A673 (cell line): ENCODE results near the gene IDUA. TPM values are rescaled to one million over a fixed set of nuclear protein-coding genes. Genes with fewer than 3 reads are reported as not detected.

Source experiments
- BruUV-seq: library from RNA; stranded (reverse); fragments of 400-500 nt; replicated peaks from 2 replicates; lab custom pipeline; 2021; lab: Mats Ljungman, UMichigan
- CTCF ChIA-PET: fragments of 300-600 bp; sonication (Branson Sonifier 250); formaldehyde crosslinking; loops from one replicate; lab custom pipeline; 2022; ENCODE audit warnings: antibody characterized with exemption; lab: Charles Lee
- POLR2A ChIA-PET: fragments of 300-600 bp; sonication (Branson Sonifier 250); formaldehyde crosslinking; loops from one replicate; lab custom pipeline; 2022; ENCODE audit warnings: antibody characterized with exemption; ENCODE audit not compliant: low non-redundant PET; lab: Charles Lee
- DNase-seq: peaks from one replicate; pipeline ENCODE4 v3.0.0-alpha.2; 2015; ENCODE audit warnings: low spot score
- H3K27ac ChIP-seq: fragments of 200-600 bp; sonication (generic); 2 replicates; pipeline ENCODE4 v1.5.1; 2016; ENCODE audit warnings: mixed run types, low read depth, mild to moderate bottlenecking, mixed read lengths, antibody characterized with exemption, low read length; ENCODE audit not compliant: poor library complexity, severe bottlenecking
- H3K27me3 ChIP-seq: fragments of 200-600 bp; sonication (generic); replicated peaks from 2 replicates; pipeline ENCODE4 v1.6.1; 2017; ENCODE audit warnings: mixed run types, low read depth, mild to moderate bottlenecking, mixed read lengths, antibody characterized with exemption, low read length; ENCODE audit not compliant: insufficient read depth, poor library complexity
- H3K36me3 ChIP-seq: fragments of 200-600 bp; sonication (generic); 2 replicates; pipeline ENCODE4 v1.6.1; 2016; ENCODE audit warnings: mixed run types, mild to moderate bottlenecking, mixed read lengths, antibody characterized with exemption, low read length; ENCODE audit not compliant: insufficient read depth, poor library complexity, severe bottlenecking
- H3K4me1 ChIP-seq: fragments of 200-600 bp; sonication (generic); 2 replicates; pipeline ENCODE4 v1.6.1; 2017; ENCODE audit warnings: mixed run types, mild to moderate bottlenecking, mixed read lengths, antibody characterized with exemption, low read length; ENCODE audit not compliant: insufficient read depth, poor library complexity, severe bottlenecking
- H3K4me3 ChIP-seq: fragments of 200-600 bp; sonication (generic); 2 replicates; pipeline ENCODE4 v1.5.1; 2016; ENCODE audit warnings: low read depth, mixed run types, mild to moderate bottlenecking, mixed read lengths, low read length; ENCODE audit not compliant: poor library complexity, severe bottlenecking
- H3K9me3 ChIP-seq: fragments of 200-600 bp; sonication (generic); 2 replicates; pipeline ENCODE4 v1.6.1; 2016; ENCODE audit warnings: mixed run types, low read depth, mild to moderate bottlenecking, mixed read lengths, antibody characterized with exemption, low read length; ENCODE audit not compliant: poor library complexity, severe bottlenecking
- EZH2 ChIP-seq: fragments of 200-600 bp; sonication (generic); IDR thresholded peaks from 2 replicates; pipeline ENCODE4 v1.6.1; 2017; ENCODE audit warnings: borderline replicate concordance, low read depth, mild to moderate bottlenecking, mixed read lengths, antibody characterized with exemption, low read length; ENCODE audit not compliant: poor library complexity, severe bottlenecking
- intact Hi-C: fragments of 100-400 bp; cut with micrococcal nuclease; formaldehyde crosslinking; loops from one replicate; pipeline ENCODE4 v1.10.0; 2022; ENCODE audit not compliant: unreplicated experiment
- total RNA-seq: library from RNA; stranded (reverse); gene quantifications from 2 replicates; pipeline ENCODE4 v1.2.3, GENCODE V29; 2021
- TF ChIP-seq, protein P1 (sequence below): fragments of 300-800, 200-600 bp; sonication (generic); conservative IDR thresholded peaks from 2 replicates; pipeline ENCODE4 v1.5.1; 2017; ENCODE audit warnings: low read depth, mild to moderate bottlenecking, antibody characterized with exemption, low read length, moderate library complexity, mixed read lengths

IDUA gene
- total RNA-seq, 1 experiment from 2014 or later: 12.3 TPM

DNA sequence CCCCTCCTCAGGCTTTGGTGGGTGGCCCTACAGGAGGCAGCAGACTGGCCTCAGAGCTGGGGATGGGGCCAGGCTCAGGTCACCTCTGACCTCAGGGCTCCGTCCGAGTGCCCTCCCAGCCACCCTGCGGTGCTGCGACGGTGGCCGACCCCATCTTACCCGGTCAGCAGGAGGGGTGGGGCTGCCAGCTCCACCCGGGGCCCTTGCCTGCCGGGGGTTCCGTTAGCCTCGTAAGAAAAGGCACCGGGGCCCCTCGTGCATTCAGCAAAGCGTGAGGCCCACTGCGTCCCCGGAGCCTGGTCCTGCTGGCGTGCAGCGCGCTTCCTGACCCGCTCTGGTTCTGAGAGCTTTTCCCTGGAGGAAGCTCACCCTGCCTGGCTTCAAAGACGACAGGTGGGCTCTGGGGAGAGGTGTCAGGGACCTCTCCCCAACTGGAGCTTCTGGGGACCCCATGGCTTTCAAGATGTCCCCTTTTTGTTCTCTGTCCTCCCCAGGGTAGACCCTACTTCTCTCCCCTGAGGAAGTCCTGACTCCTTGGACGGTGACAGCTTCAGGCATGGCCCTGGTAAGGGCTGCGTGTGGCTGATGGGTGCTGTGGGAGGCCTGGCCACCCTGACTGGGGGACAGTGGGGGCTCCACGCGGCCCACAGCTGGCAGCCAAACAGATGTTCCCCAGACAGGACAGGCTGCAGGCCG, 40.5 kb downstream of the IDUA start:
- CTCF ChIA-PET: no interaction called here
- no TSS peak for BruUV-seq
- intact Hi-C loops: no loop called here
- TF ChIP-seq, protein P1, sequence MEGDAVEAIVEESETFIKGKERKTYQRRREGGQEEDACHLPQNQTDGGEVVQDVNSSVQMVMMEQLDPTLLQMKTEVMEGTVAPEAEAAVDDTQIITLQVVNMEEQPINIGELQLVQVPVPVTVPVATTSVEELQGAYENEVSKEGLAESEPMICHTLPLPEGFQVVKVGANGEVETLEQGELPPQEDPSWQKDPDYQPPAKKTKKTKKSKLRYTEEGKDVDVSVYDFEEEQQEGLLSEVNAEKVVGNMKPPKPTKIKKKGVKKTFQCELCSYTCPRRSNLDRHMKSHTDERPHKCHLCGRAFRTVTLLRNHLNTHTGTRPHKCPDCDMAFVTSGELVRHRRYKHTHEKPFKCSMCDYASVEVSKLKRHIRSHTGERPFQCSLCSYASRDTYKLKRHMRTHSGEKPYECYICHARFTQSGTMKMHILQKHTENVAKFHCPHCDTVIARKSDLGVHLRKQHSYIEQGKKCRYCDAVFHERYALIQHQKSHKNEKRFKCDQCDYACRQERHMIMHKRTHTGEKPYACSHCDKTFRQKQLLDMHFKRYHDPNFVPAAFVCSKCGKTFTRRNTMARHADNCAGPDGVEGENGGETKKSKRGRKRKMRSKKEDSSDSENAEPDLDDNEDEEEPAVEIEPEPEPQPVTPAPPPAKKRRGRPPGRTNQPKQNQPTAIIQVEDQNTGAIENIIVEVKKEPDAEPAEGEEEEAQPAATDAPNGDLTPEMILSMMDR: no peak
- no peak for TF ChIP-seq EZH2
- POLR2A ChIA-PET: no interaction called here
- Histone ChIP-seq H3K27ac (no peak overlapping the region), H3K4me3 (no peak overlapping the region), H3K27me3 (no peaks in the 10 kb centered on the region), H3K36me3 (peaks cover 6% of the 10 kb centered on the region), H3K4me1 (peaks cover 15% of the 10 kb centered on the region), H3K9me3 (no peaks in the 10 kb centered on the region)
- no peak for DNase-seq

DNA sequence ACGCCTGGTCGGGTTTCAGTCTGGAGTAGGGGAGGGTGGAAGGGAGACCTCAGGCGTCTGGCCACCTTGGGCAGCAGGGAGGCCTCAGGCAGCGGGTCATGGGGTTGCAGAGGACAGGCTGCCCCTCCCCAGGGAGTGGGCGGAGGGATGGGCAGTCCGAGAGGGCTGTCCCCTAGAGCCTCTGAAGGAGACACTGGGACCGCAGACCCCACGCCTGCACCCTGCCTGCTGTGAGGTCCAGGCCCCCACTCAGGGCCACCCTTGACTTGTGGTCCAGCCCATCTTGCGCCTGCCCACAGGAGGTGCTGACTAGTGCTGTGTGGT, 41.0 kb downstream of the IDUA start:
- no TSS peak for BruUV-seq
- H3K4me1 ChIP-seq: peaks cover 15% of the 10 kb centered on the region
- no peak overlapping the region for H3K27ac ChIP-seq
- H3K4me3 ChIP-seq: no peak overlapping the region
- no peaks in the 10 kb centered on the region for H3K27me3 ChIP-seq
- ChIA-PET POLR2A (no interaction called here), CTCF (no interaction called here)
- no peaks in the 10 kb centered on the region for H3K9me3 ChIP-seq
- TF ChIP-seq, protein P1: no peak
- no peak for TF ChIP-seq EZH2
- DNase-seq: no peak
- intact Hi-C loops: no loop called here
- peaks cover 6% of the 10 kb centered on the region for H3K36me3 ChIP-seq

DNA sequence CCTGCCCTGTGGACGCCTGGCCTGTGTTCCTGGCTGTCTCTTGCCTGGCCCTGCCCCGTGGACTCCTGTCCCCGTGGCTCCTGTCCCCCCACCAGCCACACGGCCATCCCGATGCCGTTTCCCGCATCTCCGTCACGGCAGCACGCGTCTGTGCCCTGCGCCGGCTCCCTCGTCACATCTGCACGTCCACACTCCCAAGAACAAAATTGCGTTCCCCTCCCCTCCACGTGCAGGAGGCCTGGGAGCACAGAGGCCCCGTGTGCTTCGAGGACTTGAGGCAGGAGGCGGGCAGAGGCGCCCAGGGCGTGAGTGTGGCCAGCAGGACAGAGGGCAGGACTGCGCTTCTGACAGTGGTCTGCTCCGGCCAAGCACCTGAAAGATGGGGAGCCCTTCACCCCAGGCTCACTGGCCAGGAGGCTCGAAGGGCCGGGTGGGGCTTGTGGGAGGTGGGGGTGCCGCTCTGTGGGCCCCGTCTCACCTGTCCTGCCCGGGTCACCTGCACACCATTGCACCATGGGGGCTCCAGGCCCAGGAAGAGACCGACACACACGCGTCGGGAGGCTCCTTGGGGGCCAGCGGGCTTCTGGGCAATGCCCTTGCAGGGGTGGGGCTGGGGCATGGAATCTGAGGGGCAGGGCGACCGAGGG, 41.9 kb downstream of the IDUA start:
- ChIA-PET POLR2A (no interaction called here), CTCF (no interaction called here)
- DNase-seq: no peak
- no TSS peak for BruUV-seq
- peaks cover 6% of the 10 kb centered on the region for H3K36me3 ChIP-seq
- intact Hi-C loops: no loop called here
- no peaks in the 10 kb centered on the region for H3K27me3 ChIP-seq
- peaks cover 15% of the 10 kb centered on the region for H3K4me1 ChIP-seq
- no peaks in the 10 kb centered on the region for H3K9me3 ChIP-seq
- H3K4me3 ChIP-seq: no peak overlapping the region
- TF ChIP-seq, protein P1: no peak
- TF ChIP-seq EZH2: no peak
- no peak overlapping the region for H3K27ac ChIP-seq
